ENCODE results near the gene SLC25A21.

- TF ChIP-seq EP300 (IDR thresholded peaks at IDR 0.05; ENCODE audit: borderline replicate concordance): no peak
- TF ChIP-seq, protein P1, sequence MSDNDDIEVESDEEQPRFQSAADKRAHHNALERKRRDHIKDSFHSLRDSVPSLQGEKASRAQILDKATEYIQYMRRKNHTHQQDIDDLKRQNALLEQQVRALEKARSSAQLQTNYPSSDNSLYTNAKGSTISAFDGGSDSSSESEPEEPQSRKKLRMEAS (IDR thresholded peaks at IDR 0.05): no peak
- no peak for TF ChIP-seq ZBTB7A (IDR thresholded peaks at IDR 0.05; ENCODE audit: low read depth)
- TF ChIP-seq TAF1 (IDR thresholded peaks at IDR 0.05; ENCODE audit: low read depth): no peak
- TF ChIP-seq, protein P2, sequence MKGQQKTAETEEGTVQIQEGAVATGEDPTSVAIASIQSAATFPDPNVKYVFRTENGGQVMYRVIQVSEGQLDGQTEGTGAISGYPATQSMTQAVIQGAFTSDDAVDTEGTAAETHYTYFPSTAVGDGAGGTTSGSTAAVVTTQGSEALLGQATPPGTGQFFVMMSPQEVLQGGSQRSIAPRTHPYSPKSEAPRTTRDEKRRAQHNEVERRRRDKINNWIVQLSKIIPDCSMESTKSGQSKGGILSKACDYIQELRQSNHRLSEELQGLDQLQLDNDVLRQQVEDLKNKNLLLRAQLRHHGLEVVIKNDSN (IDR thresholded peaks at IDR 0.05): no peak
- no peak for TF ChIP-seq NFIC (IDR thresholded peaks at IDR 0.05)
- no peak for TF ChIP-seq EGR1 (IDR thresholded peaks at IDR 0.05)
- no peak for TF ChIP-seq TCF12 (IDR thresholded peaks at IDR 0.05; ENCODE audit: low read depth)
- no peak for TF ChIP-seq CEBPB (IDR thresholded peaks at IDR 0.05)
- no peak for TF ChIP-seq YY1 (IDR thresholded peaks at IDR 0.05; ENCODE audit: low read depth)
- no peak for TF ChIP-seq RAD21 (IDR thresholded peaks at IDR 0.05; ENCODE audit: low read depth)
- no peak for TF ChIP-seq REST (IDR thresholded peaks at IDR 0.05; ENCODE audit: low read depth)
These were observed 305.5 kb downstream of the SLC25A21 start for GRCh38 chr14:36866867-36867266.
